ENCODE data around the gene GRIN3A.
A peak's percentile ranks its signal among the peaks of the same experiment; 100 is the strongest.
"Not testable (repeated sequence)": the region's sequence is repeated elsewhere in the genome, so short reads cannot be mapped to it uniquely, and the experiment has no call there.

Gene GRIN3A

GRCh38 chr9:101590074-101590473 is 148.4 kb downstream of the GRIN3A start:
- not testable (repeated sequence) for H3K27me3 Mint-ChIP-seq; H3K9me3 Mint-ChIP-seq (ENCODE audit: low read depth); H3K4me3 Mint-ChIP-seq; H3K36me3 Mint-ChIP-seq; H3K27ac Mint-ChIP-seq; H3K4me1 Mint-ChIP-seq (ENCODE audit: low read depth)

- no peak overlapping the region for H3K4me3 Mint-ChIP-seq
- H3K36me3 Mint-ChIP-seq = peaks cover 3% of the 10 kb centered on the region
- H3K27me3 Mint-ChIP-seq = no peaks in the 10 kb centered on the region
- no peaks in the 10 kb centered on the region for H3K9me3 Mint-ChIP-seq (ENCODE audit: low read depth)
- H3K4me1 Mint-ChIP-seq (ENCODE audit: low read depth) = peaks cover 3% of the 10 kb centered on the region
- no peak overlapping the region for H3K27ac Mint-ChIP-seq
These were observed 151.0 kb downstream of the GRIN3A start for GRCh38 chr9:101587332-101588043.

DNA sequence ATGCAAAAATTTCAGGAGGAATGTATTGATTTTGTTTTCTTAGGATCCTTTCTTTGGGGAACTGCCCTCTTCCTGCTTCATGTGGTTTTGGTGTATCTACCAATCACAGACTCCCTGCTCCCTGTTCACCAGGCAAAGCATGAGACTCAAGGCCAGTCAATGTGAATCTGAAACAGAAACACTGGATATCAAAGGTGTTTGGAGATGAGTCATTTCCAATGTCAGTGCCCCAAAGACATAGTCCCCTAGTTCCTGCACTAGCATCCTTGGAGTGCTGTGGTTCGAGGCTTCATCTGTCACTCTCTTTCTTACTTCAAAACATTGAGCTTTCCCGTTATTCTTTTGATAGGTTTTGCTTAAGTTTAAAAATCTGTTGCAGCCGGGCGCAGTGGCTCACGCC is 151.8 kb downstream of the GRIN3A start:
- Mint-ChIP-seq H3K27ac (no peak overlapping the region), H3K4me1 (ENCODE audit: low read depth) (peaks cover 3% of the 10 kb centered on the region), H3K36me3 (peaks cover 3% of the 10 kb centered on the region), H3K9me3 (ENCODE audit: low read depth) (no peaks in the 10 kb centered on the region), H3K27me3 (no peaks in the 10 kb centered on the region), H3K4me3 (no peak overlapping the region)

GRCh38 chr9:101585740-101586139 is 152.7 kb downstream of the GRIN3A start:
- Mint-ChIP-seq H3K9me3 (ENCODE audit: low read depth) (no peaks in the 10 kb centered on the region), H3K27ac (no peak overlapping the region), H3K4me1 (ENCODE audit: low read depth) (peaks cover 3% of the 10 kb centered on the region), H3K36me3 (peaks cover 3% of the 10 kb centered on the region), H3K4me3 (no peak overlapping the region), H3K27me3 (no peaks in the 10 kb centered on the region)

GRCh38 chr9:101582553-101582952 is 155.9 kb downstream of the GRIN3A start:
- no peak overlapping the region for H3K4me3 Mint-ChIP-seq
- peaks cover 3% of the 10 kb centered on the region for H3K36me3 Mint-ChIP-seq
- H3K27ac Mint-ChIP-seq = no peak overlapping the region
- no peaks in the 10 kb centered on the region for H3K27me3 Mint-ChIP-seq
- no peaks in the 10 kb centered on the region for H3K9me3 Mint-ChIP-seq (ENCODE audit: low read depth)
- H3K4me1 Mint-ChIP-seq (ENCODE audit: low read depth) = peaks cover 3% of the 10 kb centered on the region

DNA sequence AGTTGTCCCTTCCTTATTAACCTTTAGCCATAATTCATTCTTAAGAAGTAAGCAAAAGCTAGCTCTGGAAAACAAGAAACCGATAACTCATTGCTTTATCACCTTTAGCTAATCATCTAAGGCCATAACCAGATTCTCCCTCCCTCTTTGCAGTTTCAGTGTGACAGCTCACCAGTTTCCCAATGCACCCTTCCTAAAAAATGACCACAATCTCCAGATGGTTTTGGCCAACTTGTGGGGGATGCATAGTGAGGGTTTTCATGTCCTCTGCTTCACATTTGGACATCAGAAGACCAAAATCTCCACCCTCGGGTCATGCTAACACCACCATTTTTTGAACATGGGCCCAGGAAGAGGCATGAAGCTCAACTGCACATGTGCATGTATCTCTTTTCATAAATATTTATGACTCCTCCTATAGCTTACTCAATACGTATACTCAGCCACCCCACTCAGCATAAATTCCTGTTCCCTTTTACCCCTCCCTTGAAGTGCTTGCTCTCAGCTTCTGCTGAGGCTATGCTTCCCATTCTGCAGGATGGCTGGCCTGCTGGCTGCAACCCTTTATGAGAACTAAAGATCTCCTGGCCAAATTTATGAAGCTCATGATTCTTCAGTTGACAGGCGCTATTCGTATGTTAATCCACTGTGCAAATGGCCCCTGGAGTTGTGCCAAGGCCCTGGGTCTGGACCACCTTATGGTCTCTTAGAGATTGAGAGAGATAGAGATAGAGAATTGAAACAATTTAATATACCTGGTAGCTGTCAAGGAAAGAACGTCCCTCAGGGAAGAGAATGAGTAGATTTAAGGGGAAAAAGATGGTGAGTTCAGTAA is 158.5 kb downstream of the GRIN3A start:
- H3K36me3 Mint-ChIP-seq = peaks cover 2% of the 10 kb centered on the region
- H3K27ac Mint-ChIP-seq = no peak overlapping the region
- no peaks in the 10 kb centered on the region for H3K9me3 Mint-ChIP-seq (ENCODE audit: low read depth)
- H3K4me3 Mint-ChIP-seq = no peak overlapping the region
- H3K27me3 Mint-ChIP-seq = no peaks in the 10 kb centered on the region
- peaks cover 5% of the 10 kb centered on the region for H3K4me1 Mint-ChIP-seq (ENCODE audit: low read depth)

DNA sequence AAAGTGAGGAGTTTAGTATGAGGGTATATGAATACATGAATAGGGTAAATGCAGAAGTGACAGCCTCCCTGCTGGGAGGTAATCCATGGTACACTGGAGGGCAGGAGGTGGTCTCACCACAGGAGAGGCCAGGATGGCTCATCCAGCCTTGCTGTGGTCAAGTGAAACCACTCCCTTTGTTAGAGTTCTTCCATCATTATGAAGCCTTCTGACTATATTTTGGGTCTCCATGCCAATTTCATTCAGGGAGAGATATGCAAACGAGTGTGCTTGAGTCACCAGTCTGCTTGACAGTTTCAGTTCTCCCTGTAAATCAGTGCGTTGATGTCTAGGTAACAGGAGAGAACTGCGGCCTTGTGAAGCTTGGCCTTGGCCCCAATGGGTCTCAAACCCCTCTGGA is 160.1 kb downstream of the GRIN3A start:
- peaks cover 20% of the 10 kb centered on the region for H3K4me1 Mint-ChIP-seq (ENCODE audit: low read depth)
- H3K9me3 Mint-ChIP-seq (ENCODE audit: low read depth) = no peaks in the 10 kb centered on the region
- no peak overlapping the region for H3K4me3 Mint-ChIP-seq
- H3K27me3 Mint-ChIP-seq = no peaks in the 10 kb centered on the region
- H3K27ac Mint-ChIP-seq = no peak overlapping the region
- peaks cover 4% of the 10 kb centered on the region for H3K36me3 Mint-ChIP-seq

GRCh38 chr9:101574731-101575333 is 163.6 kb downstream of the GRIN3A start:
- Mint-ChIP-seq H3K36me3 (peaks cover 4% of the 10 kb centered on the region), H3K9me3 (ENCODE audit: low read depth) (no peaks in the 10 kb centered on the region), H3K27me3 (no peaks in the 10 kb centered on the region), H3K27ac (no peak overlapping the region), H3K4me1 (ENCODE audit: low read depth) (peaks cover 56% of the 10 kb centered on the region), H3K4me3 (no peak overlapping the region)

GRCh38 chr9:101572316-101572715 is 166.1 kb downstream of the GRIN3A start:
- Mint-ChIP-seq H3K36me3 (peaks cover 7% of the 10 kb centered on the region), H3K9me3 (ENCODE audit: low read depth) (no peaks in the 10 kb centered on the region), H3K4me3 (peak overlapping the region; percentile 28), H3K27ac (peak overlapping the region; percentile 84), H3K4me1 (ENCODE audit: low read depth) (peaks cover 79% of the 10 kb centered on the region), H3K27me3 (no peaks in the 10 kb centered on the region)

- Mint-ChIP-seq H3K27me3 (no peaks in the 10 kb centered on the region), H3K4me1 (ENCODE audit: low read depth) (peaks cover 82% of the 10 kb centered on the region), H3K36me3 (peaks cover 10% of the 10 kb centered on the region), H3K27ac (peak overlapping the region; percentile 84), H3K9me3 (ENCODE audit: low read depth) (no peaks in the 10 kb centered on the region), H3K4me3 (peak overlapping the region; percentile 11)
These were observed 167.3 kb downstream of the GRIN3A start for GRCh38 chr9:101571114-101571513.

DNA sequence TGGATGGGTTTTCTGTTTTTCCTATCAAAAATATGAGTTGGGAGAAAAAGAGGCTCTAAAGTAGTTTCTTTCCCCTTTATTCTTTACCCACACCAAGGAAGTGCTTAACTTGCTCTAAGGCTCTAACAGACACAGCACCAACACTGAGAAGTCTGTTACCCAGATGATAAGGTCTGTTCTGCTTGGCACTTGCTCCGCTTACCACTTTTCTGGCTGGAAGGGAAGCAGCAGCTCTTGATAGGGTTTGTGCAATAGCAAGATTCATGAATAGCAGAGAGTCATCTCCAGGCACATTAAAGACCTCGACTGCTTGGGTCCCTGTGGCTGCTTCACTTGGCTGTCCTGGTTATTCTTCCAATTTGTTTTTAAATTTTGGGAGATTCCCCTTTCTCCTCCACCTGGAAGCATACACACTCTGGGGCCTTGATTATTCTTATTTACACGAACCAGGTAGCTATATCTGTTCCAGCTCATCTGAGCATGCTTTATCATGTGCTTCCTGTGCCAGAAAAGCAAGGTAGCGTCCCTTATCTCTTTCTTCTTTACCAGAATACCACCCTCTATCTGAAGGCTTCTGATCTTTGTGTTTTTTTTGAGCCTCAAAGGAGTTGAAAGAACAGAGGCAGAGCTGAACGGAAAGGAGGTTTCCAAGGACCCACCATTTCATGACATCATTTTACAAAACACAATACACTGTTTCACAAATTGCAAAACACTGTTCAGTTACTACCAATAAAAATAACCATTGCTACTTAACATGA is 168.5 kb downstream of the GRIN3A start:
- peak overlapping the region; percentile 84 for H3K27ac Mint-ChIP-seq

DNA sequence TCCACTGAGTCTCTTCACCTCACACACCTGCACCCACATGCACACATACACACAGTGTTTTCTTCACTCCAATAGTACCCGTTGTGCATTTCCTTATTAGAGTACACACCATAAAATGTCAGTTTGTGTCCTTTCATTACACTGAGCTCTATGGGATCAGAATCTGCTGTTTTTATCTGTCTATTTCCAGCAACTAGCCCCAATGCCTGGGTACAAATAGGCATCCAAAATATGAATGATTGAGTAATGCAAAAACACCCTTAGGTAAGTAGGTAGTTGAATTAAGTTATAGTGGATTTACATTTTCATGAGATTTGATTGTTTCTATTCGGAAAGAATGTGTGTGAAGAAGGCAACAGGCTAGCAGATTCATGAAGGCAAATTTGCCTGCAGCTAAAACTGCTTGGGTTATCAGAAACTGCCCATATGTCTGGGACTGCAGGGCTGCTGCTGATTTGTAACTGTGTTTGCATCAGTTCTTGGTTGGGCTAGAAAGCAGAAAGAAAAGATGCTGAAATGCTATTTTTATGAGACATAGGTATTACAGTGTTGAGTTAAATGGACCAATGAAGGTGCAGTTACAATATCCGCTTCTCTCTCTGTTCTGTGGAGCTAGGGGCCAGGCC is 170.6 kb downstream of the GRIN3A start:
- Mint-ChIP-seq H3K4me1 (ENCODE audit: low read depth) (peaks cover 56% of the 10 kb centered on the region), H3K36me3 (peaks cover 20% of the 10 kb centered on the region), H3K27me3 (no peaks in the 10 kb centered on the region), H3K27ac (peak overlapping the region; percentile 78), H3K9me3 (ENCODE audit: low read depth) (no peaks in the 10 kb centered on the region), H3K4me3 (no peak overlapping the region)

More for the DNA sequence above, 168.5 kb downstream of the GRIN3A start:
- Mint-ChIP-seq H3K4me3 (peak overlapping the region; percentile 42), H3K27me3 (no peaks in the 10 kb centered on the region), H3K36me3 (peaks cover 15% of the 10 kb centered on the region), H3K9me3 (ENCODE audit: low read depth) (no peaks in the 10 kb centered on the region), H3K4me1 (ENCODE audit: low read depth) (peaks cover 77% of the 10 kb centered on the region)

GRCh38 chr9:101566904-101567724 is 171.3 kb downstream of the GRIN3A start:
- no peaks in the 10 kb centered on the region for H3K27me3 Mint-ChIP-seq
- no peak overlapping the region for H3K4me3 Mint-ChIP-seq
- peaks cover 50% of the 10 kb centered on the region for H3K4me1 Mint-ChIP-seq (ENCODE audit: low read depth)
- peaks cover 26% of the 10 kb centered on the region for H3K36me3 Mint-ChIP-seq
- no peak overlapping the region for H3K27ac Mint-ChIP-seq
- H3K9me3 Mint-ChIP-seq (ENCODE audit: low read depth) = no peaks in the 10 kb centered on the region

- H3K27ac Mint-ChIP-seq = no peak overlapping the region
- no peak overlapping the region for H3K4me3 Mint-ChIP-seq
- peaks cover 40% of the 10 kb centered on the region for H3K4me1 Mint-ChIP-seq (ENCODE audit: low read depth)
- peaks cover 45% of the 10 kb centered on the region for H3K36me3 Mint-ChIP-seq
- H3K27me3 Mint-ChIP-seq = no peaks in the 10 kb centered on the region
- H3K9me3 Mint-ChIP-seq (ENCODE audit: low read depth) = no peaks in the 10 kb centered on the region
These were observed 174.2 kb downstream of the GRIN3A start for GRCh38 chr9:101564252-101564651.

All from activated naive CD8-positive, alpha-beta T cell (primary cell).